Measurements from ENCODE around the gene MAP1LC3B2.

The MAP1LC3B2 gene

DNA sequence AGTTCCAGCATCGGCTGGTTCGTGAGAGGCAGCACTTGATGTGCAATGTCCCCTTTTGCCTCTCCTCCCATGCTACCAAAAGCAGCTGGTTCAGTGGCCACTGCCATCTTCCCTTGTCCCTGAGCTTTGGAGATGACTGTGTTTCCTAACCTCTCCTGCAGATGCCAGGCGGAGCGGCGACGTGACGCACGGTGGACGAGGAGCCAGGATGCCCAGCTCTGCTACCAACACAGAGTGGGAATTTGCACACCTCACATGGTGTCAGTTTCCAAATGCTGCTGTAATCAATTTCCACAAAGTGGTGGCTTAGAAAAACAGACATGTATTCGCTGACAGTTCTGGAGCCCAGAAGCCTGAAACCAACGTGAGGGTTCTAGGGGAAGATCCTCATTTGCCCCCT, 42.5 kb upstream of the MAP1LC3B2 start:
- no peaks in the 10 kb centered on the region for H3K36me3 ChIP-seq (ENCODE audit: insufficient read depth, low read length)
- no peaks in the 10 kb centered on the region for H3K9me3 ChIP-seq (ENCODE audit: low read length)
- H3K9me2 ChIP-seq (ENCODE audit: low read depth, low read length): no peaks in the 10 kb centered on the region
- H3K79me2 ChIP-seq (ENCODE audit: insufficient read depth, low read length): no peaks in the 10 kb centered on the region
- H3K4me1 ChIP-seq (ENCODE audit: insufficient read depth, low read length, severe bottlenecking): no peaks in the 10 kb centered on the region
- no peak for TF ChIP-seq EZH2 (IDR thresholded peaks at IDR 0.05; ENCODE audit: borderline replicate concordance, low read length)
- TF ChIP-seq, protein P1, sequence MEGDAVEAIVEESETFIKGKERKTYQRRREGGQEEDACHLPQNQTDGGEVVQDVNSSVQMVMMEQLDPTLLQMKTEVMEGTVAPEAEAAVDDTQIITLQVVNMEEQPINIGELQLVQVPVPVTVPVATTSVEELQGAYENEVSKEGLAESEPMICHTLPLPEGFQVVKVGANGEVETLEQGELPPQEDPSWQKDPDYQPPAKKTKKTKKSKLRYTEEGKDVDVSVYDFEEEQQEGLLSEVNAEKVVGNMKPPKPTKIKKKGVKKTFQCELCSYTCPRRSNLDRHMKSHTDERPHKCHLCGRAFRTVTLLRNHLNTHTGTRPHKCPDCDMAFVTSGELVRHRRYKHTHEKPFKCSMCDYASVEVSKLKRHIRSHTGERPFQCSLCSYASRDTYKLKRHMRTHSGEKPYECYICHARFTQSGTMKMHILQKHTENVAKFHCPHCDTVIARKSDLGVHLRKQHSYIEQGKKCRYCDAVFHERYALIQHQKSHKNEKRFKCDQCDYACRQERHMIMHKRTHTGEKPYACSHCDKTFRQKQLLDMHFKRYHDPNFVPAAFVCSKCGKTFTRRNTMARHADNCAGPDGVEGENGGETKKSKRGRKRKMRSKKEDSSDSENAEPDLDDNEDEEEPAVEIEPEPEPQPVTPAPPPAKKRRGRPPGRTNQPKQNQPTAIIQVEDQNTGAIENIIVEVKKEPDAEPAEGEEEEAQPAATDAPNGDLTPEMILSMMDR (IDR thresholded peaks at IDR 0.05; ENCODE audit: low read length): no peak
- H3K4me2 ChIP-seq (ENCODE audit: low read length): no peak overlapping the region
- no peak overlapping the region for H2AFZ ChIP-seq (ENCODE audit: low read length)
- H3K9ac ChIP-seq (ENCODE audit: low read length): no peak overlapping the region
- no peaks in the 10 kb centered on the region for H3F3A ChIP-seq (ENCODE audit: insufficient read depth, low read length)
- H3K27ac ChIP-seq (ENCODE audit: low read depth, low read length, poor library complexity, severe bottlenecking): no peak overlapping the region
- H4K20me1 ChIP-seq (ENCODE audit: insufficient read depth, low read length): no peaks in the 10 kb centered on the region
- H3K4me3 ChIP-seq (ENCODE audit: low read depth, low read length, poor library complexity, severe bottlenecking): no peak overlapping the region
- H3K27me3 ChIP-seq (ENCODE audit: insufficient read depth, low read length): no peaks in the 10 kb centered on the region; the same call in 1 of the 2 replicates

DNA sequence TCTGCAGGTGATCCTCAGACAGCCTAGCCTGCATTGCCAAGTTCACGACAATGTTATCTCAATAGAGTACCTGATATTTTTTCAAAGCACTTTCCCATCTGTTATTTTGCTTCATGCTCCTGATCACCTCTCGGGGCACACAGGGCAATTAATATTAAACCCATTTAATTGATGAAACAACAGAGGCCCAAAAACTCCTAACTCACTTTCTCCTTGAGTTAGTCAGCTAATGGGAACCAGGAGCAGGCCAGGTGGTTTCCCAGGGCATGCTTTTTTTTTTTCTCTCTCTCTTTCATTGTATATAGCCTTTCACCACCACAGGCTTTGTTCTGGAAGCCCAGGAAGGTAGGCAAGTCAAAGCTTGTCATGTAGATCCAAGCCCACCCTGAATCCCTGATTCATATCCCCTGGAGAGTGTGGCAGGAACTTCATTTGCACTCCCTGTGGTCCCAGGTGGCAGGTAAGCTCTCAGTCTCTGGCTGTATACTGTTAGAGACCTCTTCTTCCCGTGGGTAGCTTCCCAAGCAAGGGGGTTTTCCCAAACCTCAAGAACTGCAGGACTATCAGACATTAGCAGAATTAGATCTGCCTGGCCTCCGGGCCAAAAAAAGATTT, 41.6 kb upstream of the MAP1LC3B2 start:
- Histone ChIP-seq H3K79me2 (ENCODE audit: insufficient read depth, low read length) (no peaks in the 10 kb centered on the region), H3K4me3 (ENCODE audit: low read depth, low read length, poor library complexity, severe bottlenecking) (no peak overlapping the region)
- TF ChIP-seq, protein P1 (IDR thresholded peaks at IDR 0.05; ENCODE audit: low read length): no peak
- TF ChIP-seq EZH2 (IDR thresholded peaks at IDR 0.05; ENCODE audit: borderline replicate concordance, low read length): no peak

DNA sequence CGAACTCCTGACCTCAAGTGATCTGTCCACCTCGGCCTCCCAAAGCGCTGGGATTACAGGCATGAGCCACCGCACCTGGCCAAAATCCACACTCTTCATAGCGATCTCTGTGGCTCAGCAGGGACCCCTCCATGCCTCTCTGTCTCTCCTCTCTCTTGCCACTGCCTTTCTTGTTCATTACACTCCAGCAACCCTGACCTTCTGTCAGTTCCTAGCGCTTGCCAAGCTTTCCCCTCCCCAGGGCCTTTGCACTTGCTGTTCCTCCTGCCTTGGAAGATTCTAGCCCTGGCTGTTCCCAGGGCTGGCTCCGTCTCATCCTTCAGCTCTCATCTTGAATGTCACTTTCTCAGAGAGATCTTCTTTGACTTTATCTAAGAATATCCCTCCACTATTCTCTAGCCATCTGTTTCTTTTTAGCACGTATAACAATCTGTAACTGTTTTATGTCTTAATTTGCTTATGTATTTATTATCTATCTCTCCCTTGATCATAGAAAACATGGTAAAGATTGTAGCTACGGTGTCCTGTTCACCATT, 38.9 kb upstream of the MAP1LC3B2 start:
- no peak for TF ChIP-seq EZH2 (IDR thresholded peaks at IDR 0.05; ENCODE audit: borderline replicate concordance, low read length)
- TF ChIP-seq, protein P1 (IDR thresholded peaks at IDR 0.05; ENCODE audit: low read length): no peak
- no peak overlapping the region for H3K4me2 ChIP-seq (ENCODE audit: low read length)

More for the DNA sequence above, 41.6 kb upstream of the MAP1LC3B2 start:
- Histone ChIP-seq H3K9me2 (ENCODE audit: low read depth, low read length) (no peaks in the 10 kb centered on the region), H3K9me3 (ENCODE audit: low read length) (no peaks in the 10 kb centered on the region), H2AFZ (ENCODE audit: low read length) (no peak overlapping the region), H4K20me1 (ENCODE audit: insufficient read depth, low read length) (no peaks in the 10 kb centered on the region), H3K4me1 (ENCODE audit: insufficient read depth, low read length, severe bottlenecking) (no peaks in the 10 kb centered on the region), H3F3A (ENCODE audit: insufficient read depth, low read length) (no peaks in the 10 kb centered on the region), H3K27ac (ENCODE audit: low read depth, low read length, poor library complexity, severe bottlenecking) (no peak overlapping the region), H3K9ac (ENCODE audit: low read length) (no peak overlapping the region), H3K36me3 (ENCODE audit: insufficient read depth, low read length) (no peaks in the 10 kb centered on the region), H3K27me3 (ENCODE audit: insufficient read depth, low read length) (no peaks in the 10 kb centered on the region; the same call in 1 of the 2 replicates), H3K4me2 (ENCODE audit: low read length) (no peak overlapping the region)

More for the DNA sequence above, 38.9 kb upstream of the MAP1LC3B2 start:
- Histone ChIP-seq H2AFZ (ENCODE audit: low read length) (no peak overlapping the region), H3K36me3 (ENCODE audit: insufficient read depth, low read length) (no peaks in the 10 kb centered on the region), H3K4me1 (ENCODE audit: insufficient read depth, low read length, severe bottlenecking) (no peaks in the 10 kb centered on the region), H3K4me3 (ENCODE audit: low read depth, low read length, poor library complexity, severe bottlenecking) (no peak overlapping the region), H4K20me1 (ENCODE audit: insufficient read depth, low read length) (no peaks in the 10 kb centered on the region), H3F3A (ENCODE audit: insufficient read depth, low read length) (no peaks in the 10 kb centered on the region), H3K9me2 (ENCODE audit: low read depth, low read length) (no peaks in the 10 kb centered on the region), H3K27me3 (ENCODE audit: insufficient read depth, low read length) (no peaks in the 10 kb centered on the region; the same call in 1 of the 2 replicates), H3K9me3 (ENCODE audit: low read length) (no peaks in the 10 kb centered on the region), H3K27ac (ENCODE audit: low read depth, low read length, poor library complexity, severe bottlenecking) (no peak overlapping the region), H3K9ac (ENCODE audit: low read length) (no peak overlapping the region), H3K79me2 (ENCODE audit: insufficient read depth, low read length) (no peaks in the 10 kb centered on the region)

Measured in OCI-LY1 (cell line).